IMR-90 (cell line): Measurements from ENCODE around the gene DDX19B. TPM values are rescaled to one million over a fixed set of nuclear protein-coding genes. Genes with fewer than 3 reads are reported as not detected.
"Not testable (repeated sequence)": the region's sequence is repeated elsewhere in the genome, so short reads cannot be mapped to it uniquely, and the experiment has no call there.

Source experiments
- ATAC-seq: fragments of 200-7000 bp; cut with Tn5 transposase; 2 replicates; pipeline ENCODE4 v1.9.1; 2020; ENCODE audit warnings: low read depth, mild to moderate bottlenecking, moderate library complexity
- BruUV-seq: library from RNA; stranded (reverse); fragments of 400-500 nt; replicated peaks from 2 replicates; lab custom pipeline; 2021; lab: Mats Ljungman, UMichigan
- CTCF ChIA-PET: fragments of 300-600 bp; formaldehyde crosslinking; extraction: SDS; loops from one replicate; lab custom pipeline; 2021; ENCODE audit warnings: antibody characterized with exemption; lab: Yijun Ruan, JAX
- POLR2A ChIA-PET: fragments of 300-600 bp; sonication (Branson Sonifier 250); formaldehyde crosslinking; loops from one replicate; lab custom pipeline; 2022; ENCODE audit warnings: antibody characterized with exemption; ENCODE audit not compliant: unreplicated experiment; lab: Charles Lee
- DNase-seq: peaks from one replicate; pipeline ENCODE4 v3.0.0; 2013
- H2AFZ ChIP-seq: replicated peaks from 2 replicates; pipeline ENCODE3; 2013; ENCODE audit warnings: low read length, mild to moderate bottlenecking; ENCODE audit not compliant: poor library complexity
- H2AK5ac ChIP-seq: 2 replicates; pipeline ENCODE4 v1.6.1; 2013; ENCODE audit warnings: low read depth, low read length, inconsistent platforms
- H2AK9ac ChIP-seq: replicated peaks from 2 replicates; pipeline ENCODE3; 2013; ENCODE audit warnings: mild to moderate bottlenecking, low read depth, low read length, moderate library complexity; ENCODE audit not compliant: poor library complexity
- H2BK120ac ChIP-seq: 2 replicates; pipeline ENCODE4 v1.6.1; 2013; ENCODE audit warnings: low read depth, low read length, inconsistent platforms
- H2BK15ac ChIP-seq: 3 replicates; pipeline ENCODE4 v1.6.1; 2013; ENCODE audit warnings: low read depth, low read length, inconsistent platforms
- H2BK20ac ChIP-seq: 2 replicates; pipeline ENCODE4 v1.6.1; 2013; ENCODE audit warnings: low read depth, mild to moderate bottlenecking, inconsistent platforms, low read length, moderate library complexity
- H2BK5ac ChIP-seq: 2 replicates; pipeline ENCODE4 v1.6.1; 2013; ENCODE audit warnings: mild to moderate bottlenecking, low read depth, low read length, inconsistent platforms; ENCODE audit not compliant: poor library complexity, severe bottlenecking
- H3K14ac ChIP-seq: replicated peaks from 2 replicates; pipeline ENCODE4 v1.6.1; 2013; ENCODE audit warnings: low read depth, low read length, inconsistent platforms
- H3K18ac ChIP-seq: 2 replicates; pipeline ENCODE4 v1.6.1; 2013; ENCODE audit warnings: low read depth, low read length, control low read depth
- H3K23ac ChIP-seq: 2 replicates; pipeline ENCODE4 v1.6.1; 2013; ENCODE audit warnings: low read depth, low read length, inconsistent platforms
- H3K27ac ChIP-seq: 2 replicates; pipeline ENCODE4 v1.5.1; 2013; ENCODE audit warnings: mild to moderate bottlenecking, control low read depth, low read length; ENCODE audit not compliant: insufficient read depth
- H3K27me3 ChIP-seq: 2 replicates; pipeline ENCODE4 v1.6.1; 2013; ENCODE audit warnings: low read length; ENCODE audit not compliant: control insufficient read depth, insufficient read depth
- H3K36me3 ChIP-seq: 2 replicates; pipeline ENCODE4 v1.6.1; 2013; ENCODE audit warnings: low read length, mixed read lengths; ENCODE audit not compliant: control insufficient read depth, insufficient read depth
- H3K4ac ChIP-seq: 2 replicates; pipeline ENCODE4 v1.6.1; 2013; ENCODE audit warnings: low read depth, low read length, inconsistent platforms
- H3K4me1 ChIP-seq: 2 replicates; pipeline ENCODE4 v1.6.1; 2013; ENCODE audit warnings: low read length, mixed read lengths; ENCODE audit not compliant: control insufficient read depth, insufficient read depth
- H3K4me2 ChIP-seq: 2 replicates; pipeline ENCODE4 v1.6.1; 2013; ENCODE audit warnings: low read depth, mild to moderate bottlenecking, control low read depth, low read length, moderate library complexity
- H3K4me3 ChIP-seq: 2 replicates; pipeline ENCODE4 v1.5.1; 2013; ENCODE audit warnings: low read depth, mild to moderate bottlenecking, control low read depth, low read length, moderate library complexity; ENCODE audit not compliant: insufficient read depth
- H3K56ac ChIP-seq: 2 replicates; pipeline ENCODE4 v1.6.1; 2013; ENCODE audit warnings: low read length, inconsistent platforms; ENCODE audit not compliant: insufficient read depth; ENCODE audit errors: extremely low read depth
- H3K79me1 ChIP-seq, 2 experiments: 2 replicates each; pipeline ENCODE4 v1.6.1; 2013; ENCODE audit warnings: low read length in 2 of 2, inconsistent platforms in 1 of 2, low read depth in 1 of 2
- H3K9ac ChIP-seq: 2 replicates; pipeline ENCODE4 v1.6.1; 2013; ENCODE audit warnings: low read depth, low read length, control low read depth
- H3K9me1 ChIP-seq: 2 replicates; pipeline ENCODE4 v1.6.1; 2013; ENCODE audit warnings: low read length, inconsistent platforms; ENCODE audit not compliant: insufficient read depth
- H3K9me3 ChIP-seq: 2 replicates; pipeline ENCODE4 v1.6.1; 2013; ENCODE audit warnings: low read length; ENCODE audit not compliant: control insufficient read depth, insufficient read depth
- H4K20me1 ChIP-seq: 2 replicates; pipeline ENCODE4 v1.6.1; 2013; ENCODE audit warnings: low read length, inconsistent platforms; ENCODE audit not compliant: insufficient read depth
- H4K5ac ChIP-seq: 2 replicates; pipeline ENCODE4 v1.6.1; 2013; ENCODE audit warnings: mild to moderate bottlenecking, low read depth, low read length, control low read depth
- H4K8ac ChIP-seq, 2 experiments: 2 replicates each; pipeline ENCODE4 v1.6.1; 2013; ENCODE audit warnings: low read depth in 2 of 2, low read length in 2 of 2, control low read depth in 1 of 2, inconsistent platforms in 1 of 2
- H4K91ac ChIP-seq: 2 replicates; pipeline ENCODE4 v1.6.1; 2013; ENCODE audit warnings: low read depth, low read length, inconsistent platforms; ENCODE audit not compliant: insufficient read depth
- BHLHE40 ChIP-seq: fragments of 150-350 bp; IDR thresholded peaks from 2 replicates; pipeline ENCODE4 v1.6.1; 2016; ENCODE audit warnings: mild to moderate bottlenecking, low read depth, low read length
- CEBPB ChIP-seq: IDR thresholded peaks from 2 replicates; pipeline ENCODE4 v1.6.1; 2012; ENCODE audit warnings: low read depth, low read length, improper control_type of control experiment
- POLR2A ChIP-seq: IDR thresholded peaks from 2 replicates; pipeline ENCODE4 v1.6.1; 2012; ENCODE audit warnings: mild to moderate bottlenecking, low read depth, low read length
- SMC3 ChIP-seq: fragments of 150-350 bp; IDR thresholded peaks from 2 replicates; pipeline ENCODE4 v1.6.1; 2016; ENCODE audit warnings: low read depth, mild to moderate bottlenecking, antibody characterized with exemption, low read length, moderate library complexity
- WGBS, 2 experiments: methylation state at CpG; one replicate each; pipeline versions ENCODE4 v1.1.5 to v1.1.7; 2013; ENCODE audit warnings: missing lambda C conversion rate in 2 of 2; ENCODE audit not compliant: insufficient read length in 1 of 2; ENCODE audit errors: extremely low coverage in 2 of 2; 5-methylcytosine and 5-hydroxymethylcytosine counted together
- dilution Hi-C: fragments of 300-500 bp; cut with HindIII; formaldehyde crosslinking; loops from one replicate; pipeline ENCODE4 v1.14.3; 2018; ENCODE audit warnings: low sequenced_read_pairs; ENCODE audit not compliant: unreplicated experiment
- in situ Hi-C: fragments of 300-500 bp; cut with MboI; formaldehyde crosslinking; loops from 3 replicates; pipeline ENCODE4 v1.14.3; 2019; ENCODE audit warnings: low sequenced_read_pairs, inconsistent platforms, mixed read lengths
- intact Hi-C: fragments of 100-400 bp; cut with micrococcal nuclease; formaldehyde crosslinking; loops from 2 replicates; pipeline ENCODE4 v1.10.0; 2022
- polyA plus RNA-seq, 3 experiments: library from polyadenylated mRNA; depleted of rRNA; stranded (reverse); fragments of >200 nt; gene quantifications; 2 replicates each; pipeline ENCODE4 v1.2.3, GENCODE V29; 2012; ENCODE audit warnings: low replicate concordance in 1 of 3
- total RNA-seq: library from RNA; depleted of rRNA; stranded (reverse); fragments of >200 nt; gene quantifications from 2 replicates; pipeline ENCODE4 v1.2.3, GENCODE V29; 2012

Gene DDX19B
- total and polyA plus RNA-seq, 2 of the 4 experiments (the other 2 are of a cell fraction) = 33.3 to 41.0 TPM

DNA sequence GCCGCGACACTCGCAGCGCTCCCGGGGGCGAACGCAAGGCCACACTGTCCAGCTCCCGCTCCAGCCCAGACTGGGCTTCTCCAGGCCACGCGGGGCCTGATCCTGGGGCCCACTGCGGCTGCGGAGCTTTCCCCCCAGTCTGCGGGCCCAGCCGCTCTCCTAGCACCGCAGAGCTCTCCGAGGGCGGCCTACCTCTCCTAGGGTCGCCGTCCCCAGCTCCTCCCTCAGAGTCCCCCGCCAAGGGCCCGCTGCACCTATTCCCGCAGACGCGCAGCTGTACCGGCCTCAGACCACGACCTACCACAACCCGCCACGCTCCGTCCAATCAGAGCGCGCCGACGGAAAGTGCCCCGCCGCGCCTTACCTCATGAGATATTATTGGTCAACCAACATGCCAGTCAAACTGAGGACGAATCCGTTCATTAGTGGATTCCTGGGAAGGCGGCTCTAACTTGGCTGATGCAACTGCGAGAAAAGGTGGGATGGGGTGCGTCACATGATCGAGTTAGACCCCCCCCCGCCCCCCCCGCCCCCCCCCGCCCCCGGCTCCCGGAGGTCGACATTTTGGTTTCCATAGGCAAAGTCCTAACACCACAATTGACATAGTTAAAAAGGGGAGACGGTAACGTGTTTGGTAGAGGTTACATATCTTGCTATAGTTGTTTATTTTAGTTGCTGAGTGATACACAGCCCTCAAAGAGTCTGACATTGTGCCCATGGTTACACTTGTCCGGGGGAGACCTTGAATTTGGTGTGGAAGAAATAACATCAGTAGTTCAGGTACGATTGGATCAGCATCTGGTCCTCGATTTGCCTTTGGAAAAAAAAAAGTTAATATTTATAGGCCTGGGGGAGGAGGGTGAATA lies 9.5 kb upstream of the DDX19B start, which contains the start of gene AARS1 (continued):
- TF ChIP-seq POLR2A (peak; percentile 97), SMC3 (no peak), BHLHE40 (no peak)

GRCh38 chr16:70290949-70291519 lies 8.0 kb upstream of the DDX19B start:
- peak; percentile 72 for DNase-seq
- peak overlapping the region; percentile 69; the same call in 1 of the 2 replicates for H2BK20ac ChIP-seq
- peaks cover 9% of the 10 kb centered on the region for H4K20me1 ChIP-seq
- BruUV-seq = no TSS peak
- no peak overlapping the region; the same call in 1 of the 2 replicates for H3K4me2 ChIP-seq
- no peak overlapping the region for H4K5ac ChIP-seq
- no peak overlapping the region; the same call in 1 of the 2 replicates for H3K23ac ChIP-seq
- H3K36me3 ChIP-seq = no peaks in the 10 kb centered on the region; the same call in 1 of the 2 replicates
- H2BK120ac ChIP-seq = peak overlapping the region; percentile 78
- ChIA-PET CTCF (interaction anchor here (1.5 kb wide), 1 partner anchor 24 kb away, joined by 4 read pairs; no protein-coding TSS in a partner anchor), POLR2A (no interaction called here)
- TF ChIP-seq CEBPB (0 out of 2 replicates have a peak, but pooled peaks have one; percentile 16), SMC3 (no peak)
- in situ Hi-C loops (no loop called here), dilution Hi-C loops (no loop called here), intact Hi-C loops (no loop called here)
- no peak overlapping the region for H3K27ac ChIP-seq
- peak overlapping the region; percentile 85; the same call in 1 of the 2 replicates for H3K4ac ChIP-seq
- 0 out of 2 replicates have a peak, but pooled peaks cover 7% of the 10 kb centered on the region for H3K9me1 ChIP-seq
- no peak overlapping the region for H2AFZ ChIP-seq
- no peak overlapping the region for H3K14ac ChIP-seq
- H2AK5ac ChIP-seq = peak overlapping the region; percentile 48
- no peaks in the 10 kb centered on the region for H3K9me3 ChIP-seq
- H3K4me3 ChIP-seq = no peak overlapping the region
- H3K79me1 ChIP-seq = peaks cover 4 to 22% of the 10 kb centered on the region in 2 experiments; a peak in 3 of 4 replicates
- H4K91ac ChIP-seq = no peak overlapping the region
- no peak overlapping the region for H3K56ac ChIP-seq
- no peak overlapping the region for H3K9ac ChIP-seq
- H3K27me3 ChIP-seq = no peaks in the 10 kb centered on the region
- H3K4me1 ChIP-seq = no peaks in the 10 kb centered on the region; the same call in 1 of the 2 replicates
- 0 out of 2 replicates have a peak, but pooled peaks have one; percentile 1 for ATAC-seq
- no peak overlapping the region for H4K8ac ChIP-seq
- peak overlapping the region; percentile 81; the same call in 2 of the 3 replicates for H2BK15ac ChIP-seq
- H2BK5ac ChIP-seq = peak overlapping the region; percentile 53
- no peak overlapping the region for H2AK9ac ChIP-seq
- no peak overlapping the region for H3K18ac ChIP-seq

GRCh38 chr16:70292148-70292547 lies 6.8 kb upstream of the DDX19B start:
- Histone ChIP-seq H2BK120ac (peak overlapping the region; percentile 26), H3K4ac (peak overlapping the region; percentile 36; the same call in 1 of the 2 replicates), H4K8ac (peak overlapping the region in 1 of 2 experiments; percentile 40; a peak in 1 of 4 replicates), H2BK20ac (peak overlapping the region; percentile 80; the same call in 1 of the 2 replicates), H2AK5ac (peak overlapping the region; percentile 58; the same call in 1 of the 2 replicates), H2BK15ac (peak overlapping the region; percentile 64; the same call in 1 of the 3 replicates), H3K79me1 (peaks cover 4 to 22% of the 10 kb centered on the region in 2 experiments; a peak in 3 of 4 replicates)
- H3K9me3 ChIP-seq, H3K14ac ChIP-seq, H2AK9ac ChIP-seq, H3K23ac ChIP-seq, intact Hi-C loops, H3K18ac ChIP-seq, H3K56ac ChIP-seq, H3K27ac ChIP-seq, H3K4me2 ChIP-seq, H3K4me3 ChIP-seq, ATAC-seq, BruUV-seq, H2BK5ac ChIP-seq, H3K36me3 ChIP-seq, dilution Hi-C loops, in situ Hi-C loops, H4K20me1 ChIP-seq, H3K27me3 ChIP-seq, H3K9ac ChIP-seq, H2AFZ ChIP-seq, H4K91ac ChIP-seq, H4K5ac ChIP-seq, POLR2A ChIA-PET, H3K9me1 ChIP-seq, DNase-seq, H3K4me1 ChIP-seq: not testable (repeated sequence)
- CTCF ChIA-PET = interaction anchor here (1.5 kb wide), 1 partner anchor 25 kb away, joined by 4 read pairs; no protein-coding TSS in a partner anchor
- WGBS, 2 experiments = 100% methylated on average over 2 of the region's 11 CpGs; no CpG with 5 or more reads in 1 of the 2 experiments
